ENCODE results near the gene MRPL43.
"Not testable (repeated sequence)": the region's sequence is repeated elsewhere in the genome, so short reads cannot be mapped to it uniquely, and the experiment has no call there.

The MRPL43 gene

GRCh38 chr10:100983868-100984671 lies 3.2 kb downstream of the MRPL43 start:
- no peak for DNase-seq (ENCODE audit: low read depth in 2 of 2)

- no peak for DNase-seq (ENCODE audit: low read depth in 2 of 2)
Observed at GRCh38 chr10:100982916-100983830, 4.1 kb downstream of the MRPL43 start.

GRCh38 chr10:100981178-100981772 lies 6.0 kb downstream of the MRPL43 start:
- DNase-seq (ENCODE audit: low read depth in 2 of 2): no peak

- no peak for DNase-seq (ENCODE audit: low read depth in 2 of 2)
Observed at GRCh38 chr10:100980711-100981110, 6.6 kb downstream of the MRPL43 start.

GRCh38 chr10:100980311-100980710 lies 7.0 kb downstream of the MRPL43 start:
- DNase-seq (ENCODE audit: low read depth in 2 of 2): no peak

- DNase-seq (ENCODE audit: low read depth in 2 of 2): no peak
Observed at GRCh38 chr10:100979791-100980272, 7.5 kb downstream of the MRPL43 start.

GRCh38 chr10:100978901-100979195 lies 8.4 kb downstream of the MRPL43 start:
- DNase-seq (ENCODE audit: low read depth in 2 of 2): no peak

- no peak for DNase-seq (ENCODE audit: low read depth in 2 of 2)
Observed at GRCh38 chr10:100978121-100978900, 9.0 kb downstream of the MRPL43 start.

- DNase-seq (ENCODE audit: low read depth in 2 of 2): no peak
Observed at GRCh38 chr10:100977436-100977835, 9.9 kb downstream of the MRPL43 start.

GRCh38 chr10:100976906-100977305 lies 10.4 kb downstream of the MRPL43 start:
- DNase-seq (ENCODE audit: low read depth in 2 of 2): no peak

GRCh38 chr10:100975397-100975796 lies 11.9 kb downstream of the MRPL43 start:
- not testable (repeated sequence) for DNase-seq (ENCODE audit: low read depth in 2 of 2)

GRCh38 chr10:100972904-100973535 lies 14.3 kb downstream of the MRPL43 start:
- no peak for DNase-seq (ENCODE audit: low read depth in 2 of 2)

GRCh38 chr10:100972115-100972903 lies 15.0 kb downstream of the MRPL43 start:
- no peak for DNase-seq (ENCODE audit: low read depth in 2 of 2)

GRCh38 chr10:100970914-100971811 lies 16.1 kb downstream of the MRPL43 start:
- no peak for DNase-seq (ENCODE audit: low read depth in 2 of 2)

- peak in 1 of 2 donors; percentile 13 for DNase-seq (ENCODE audit: low read depth in 2 of 2)
Observed at GRCh38 chr10:100970076-100970913, 17.0 kb downstream of the MRPL43 start.

GRCh38 chr10:100969187-100970075 lies 17.9 kb downstream of the MRPL43 start, which contains the start of gene SEMA4G:
Gene SEMA4G (plus strand): TSS chr10:100969504. CDS start chr10:100972913, 3,409 bp downstream.
- peak; percentile 34 to 42 for DNase-seq (ENCODE audit: low read depth in 2 of 2)

GRCh38 chr10:100968863-100969186 lies 18.5 kb downstream of the MRPL43 start:
- no peak for DNase-seq (ENCODE audit: low read depth in 2 of 2)
